HG02840 (cell line): ENCODE results near the gene PARVB.

ENCODE experiments used
- ATAC-seq: cut with Tn5 transposase; IDR thresholded peaks from one replicate; pipeline ENCODE4 v1.9.1; 2021; ENCODE audit warnings: mild to moderate bottlenecking, moderate library complexity, moderate number of reproducible peaks; ENCODE audit not compliant: unreplicated experiment, low FRiP score

The PARVB gene

GRCh38 chr22:44192816-44193534, 168.9 kb downstream of the PARVB start:
- ATAC-seq = no peak

- no peak for ATAC-seq
These were observed 169.4 kb downstream of the PARVB start for GRCh38 chr22:44193535-44193891.

- ATAC-seq = no peak
These were observed 170.5 kb downstream of the PARVB start for GRCh38 chr22:44194569-44194968.

- ATAC-seq = no peak
These were observed 171.2 kb downstream of the PARVB start for GRCh38 chr22:44195189-44195871.

- no peak for ATAC-seq
These were observed 172.1 kb downstream of the PARVB start for GRCh38 chr22:44196241-44196640.

GRCh38 chr22:44196731-44197131, 172.6 kb downstream of the PARVB start:
- no peak for ATAC-seq

GRCh38 chr22:44197271-44197670, 173.2 kb downstream of the PARVB start:
- no peak for ATAC-seq

- no peak for ATAC-seq
These were observed 175.1 kb downstream of the PARVB start for GRCh38 chr22:44199164-44199563.

GRCh38 chr22:44199866-44200265, 175.8 kb downstream of the PARVB start:
- ATAC-seq = no peak

GRCh38 chr22:44200451-44200850, 176.3 kb downstream of the PARVB start:
- no peak for ATAC-seq

- ATAC-seq = no peak
These were observed 176.9 kb downstream of the PARVB start for GRCh38 chr22:44200855-44201550.

- ATAC-seq = no peak
These were observed 177.6 kb downstream of the PARVB start for GRCh38 chr22:44201665-44202064.

- ATAC-seq = no peak
These were observed 178.2 kb downstream of the PARVB start for GRCh38 chr22:44202261-44202789.

GRCh38 chr22:44203203-44203602, 179.1 kb downstream of the PARVB start:
- no peak for ATAC-seq

GRCh38 chr22:44204739-44205515, 180.8 kb downstream of the PARVB start:
- ATAC-seq = no peak

GRCh38 chr22:44205516-44206329, 181.6 kb downstream of the PARVB start:
- no peak for ATAC-seq

- no peak for ATAC-seq
These were observed 182.2 kb downstream of the PARVB start for GRCh38 chr22:44206330-44206645.

- ATAC-seq = no peak
These were observed 182.6 kb downstream of the PARVB start for GRCh38 chr22:44206696-44207095.

GRCh38 chr22:44207173-44207980, 183.3 kb downstream of the PARVB start:
- ATAC-seq = no peak
